DND-41 (cell line): Measurements from ENCODE around the gene CFAP77.

Experiments used
- ATAC-seq: fragments of 200-7000 bp; cut with Tn5 transposase; 3 replicates; pipeline ENCODE4 v1.9.1; 2021; ENCODE audit warnings: low read depth; ENCODE audit not compliant: insufficient read depth
- DNase-seq: peaks from one replicate; pipeline ENCODE4 v3.0.0-alpha.2; 2020
- H2AFZ ChIP-seq: 2 replicates; pipeline ENCODE4 v1.6.0; 2012; ENCODE audit warnings: low read depth, low read length
- H3K27ac ChIP-seq: 2 replicates; pipeline ENCODE4 v1.5.1; 2012; ENCODE audit warnings: low read length, inconsistent platforms
- H3K27me3 ChIP-seq: fragments of 200-600 bp; sonication (generic); 2 replicates; pipeline ENCODE4 v1.6.0; 2012; ENCODE audit warnings: low read length, mild to moderate bottlenecking, inconsistent platforms; ENCODE audit not compliant: insufficient read depth, poor library complexity
- H3K36me3 ChIP-seq: 2 replicates; pipeline ENCODE4 v1.5.1; 2012; ENCODE audit warnings: low read length, inconsistent platforms; ENCODE audit not compliant: insufficient read depth
- H3K4me1 ChIP-seq: 2 replicates; pipeline ENCODE4 v1.5.1; 2012; ENCODE audit warnings: mild to moderate bottlenecking, low read length; ENCODE audit not compliant: insufficient read depth
- H3K4me2 ChIP-seq: 2 replicates; pipeline ENCODE4 v1.6.0; 2012; ENCODE audit warnings: mild to moderate bottlenecking, moderate library complexity, low read length, inconsistent platforms; ENCODE audit not compliant: insufficient read depth
- H3K4me3 ChIP-seq, 2 experiments: fragments of 200-600 bp in 1 of 2; shearing (Covaris generic) in 1 of 2; 2 replicates each; pipeline ENCODE4 v1.5.1; 2012 to 2016; ENCODE audit warnings: inconsistent platforms in 2 of 2, low read length in 2 of 2, mild to moderate bottlenecking in 2 of 2, low read depth in 1 of 2, moderate library complexity in 1 of 2
- H3K79me2 ChIP-seq: 2 replicates; pipeline ENCODE4 v1.6.0; 2012; ENCODE audit warnings: low read length, inconsistent platforms; ENCODE audit not compliant: insufficient read depth
- H3K9ac ChIP-seq: 2 replicates; pipeline ENCODE4 v1.6.0; 2012; ENCODE audit warnings: low read depth, mild to moderate bottlenecking, inconsistent platforms, low read length, moderate library complexity
- H3K9me3 ChIP-seq: 2 replicates; pipeline ENCODE4 v1.5.1; 2012; ENCODE audit warnings: low read length, moderate library complexity, mild to moderate bottlenecking, inconsistent platforms; ENCODE audit not compliant: insufficient read depth, severe bottlenecking
- H4K20me1 ChIP-seq: 2 replicates; pipeline ENCODE4 v1.6.0; 2012; ENCODE audit warnings: low read length; ENCODE audit not compliant: insufficient read depth
- CTCF ChIP-seq: IDR thresholded peaks from 2 replicates; pipeline ENCODE4 v1.5.1; 2012; ENCODE audit warnings: borderline replicate concordance, low read length, moderate library complexity, mild to moderate bottlenecking; ENCODE audit not compliant: poor library complexity, severe bottlenecking; ENCODE audit errors: extremely low read depth
- EZH2 ChIP-seq: IDR thresholded peaks from 3 replicates; pipeline ENCODE4 v1.6.1; 2012; ENCODE audit warnings: borderline replicate concordance, low read depth, mild to moderate bottlenecking, moderate library complexity, low read length, inconsistent platforms; ENCODE audit not compliant: severe bottlenecking

Gene CFAP77

DNA sequence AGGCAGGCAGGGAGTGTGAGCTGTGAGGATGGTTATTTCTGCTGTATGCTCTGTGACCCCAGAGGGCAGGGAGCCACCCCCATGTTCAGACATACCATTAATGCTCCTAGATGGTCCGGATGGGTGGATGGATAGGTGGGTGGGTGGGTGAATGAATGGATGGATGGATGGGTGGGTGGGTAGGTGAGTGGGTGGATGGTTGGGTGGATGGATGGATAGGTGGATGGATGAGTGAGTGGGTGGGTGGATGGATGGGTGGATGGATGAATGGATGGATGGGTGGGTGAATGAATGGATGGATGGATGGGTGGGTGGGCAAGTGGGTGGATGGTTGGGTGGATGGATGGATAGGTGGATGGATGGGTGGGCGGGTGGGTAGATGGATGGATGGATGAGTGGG is 109.0 kb downstream of the CFAP77 start:
- Histone ChIP-seq H3K4me1 (no peaks in the 10 kb centered on the region), H3K9ac (no peak overlapping the region), H3K4me2 (no peak overlapping the region), H3K27ac (no peak overlapping the region), H2AFZ (no peak overlapping the region), H3K9me3 (no peaks in the 10 kb centered on the region), H3K79me2 (no peaks in the 10 kb centered on the region), H3K4me3 (no peak overlapping the region), H3K27me3 (no peaks in the 10 kb centered on the region), H3K36me3 (no peaks in the 10 kb centered on the region), H4K20me1 (no peaks in the 10 kb centered on the region)
- no peak for DNase-seq
- TF ChIP-seq CTCF (no peak), EZH2 (no peak)
- ATAC-seq, result no peak

DNA sequence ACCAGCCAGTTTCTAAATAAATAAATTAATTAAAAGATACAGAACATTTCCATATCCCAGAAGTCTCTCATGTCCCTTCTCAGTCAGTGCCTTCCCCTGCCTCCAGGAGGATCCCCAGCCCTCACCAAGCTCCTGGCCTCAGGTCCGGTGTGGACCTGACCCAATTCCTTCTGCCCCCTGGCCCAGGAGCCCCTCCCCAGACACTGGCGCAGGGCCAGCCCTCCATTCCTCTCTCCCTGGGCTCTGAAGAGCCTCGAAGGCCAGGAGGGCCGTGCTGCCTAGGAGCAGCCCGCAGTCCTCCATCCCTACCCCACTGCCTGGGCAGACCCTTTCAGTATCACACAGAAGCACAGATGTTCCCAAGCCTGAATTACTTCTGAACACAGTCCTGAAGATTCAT is 110.6 kb downstream of the CFAP77 start:
- H3K4me1 ChIP-seq, result no peaks in the 10 kb centered on the region
- H3K27me3 ChIP-seq, result no peaks in the 10 kb centered on the region
- no peak overlapping the region for H3K4me2 ChIP-seq
- no peaks in the 10 kb centered on the region for H3K36me3 ChIP-seq
- DNase-seq (no peak), ATAC-seq (no peak)
- no peak for TF ChIP-seq CTCF
- TF ChIP-seq EZH2, result no peak
- H3K27ac ChIP-seq, result no peak overlapping the region
- no peaks in the 10 kb centered on the region for H3K79me2 ChIP-seq
- H4K20me1 ChIP-seq, result no peaks in the 10 kb centered on the region
- H3K9me3 ChIP-seq, result no peaks in the 10 kb centered on the region
- H2AFZ ChIP-seq, result no peak overlapping the region
- no peak overlapping the region for H3K4me3 ChIP-seq
- H3K9ac ChIP-seq, result no peak overlapping the region

DNA sequence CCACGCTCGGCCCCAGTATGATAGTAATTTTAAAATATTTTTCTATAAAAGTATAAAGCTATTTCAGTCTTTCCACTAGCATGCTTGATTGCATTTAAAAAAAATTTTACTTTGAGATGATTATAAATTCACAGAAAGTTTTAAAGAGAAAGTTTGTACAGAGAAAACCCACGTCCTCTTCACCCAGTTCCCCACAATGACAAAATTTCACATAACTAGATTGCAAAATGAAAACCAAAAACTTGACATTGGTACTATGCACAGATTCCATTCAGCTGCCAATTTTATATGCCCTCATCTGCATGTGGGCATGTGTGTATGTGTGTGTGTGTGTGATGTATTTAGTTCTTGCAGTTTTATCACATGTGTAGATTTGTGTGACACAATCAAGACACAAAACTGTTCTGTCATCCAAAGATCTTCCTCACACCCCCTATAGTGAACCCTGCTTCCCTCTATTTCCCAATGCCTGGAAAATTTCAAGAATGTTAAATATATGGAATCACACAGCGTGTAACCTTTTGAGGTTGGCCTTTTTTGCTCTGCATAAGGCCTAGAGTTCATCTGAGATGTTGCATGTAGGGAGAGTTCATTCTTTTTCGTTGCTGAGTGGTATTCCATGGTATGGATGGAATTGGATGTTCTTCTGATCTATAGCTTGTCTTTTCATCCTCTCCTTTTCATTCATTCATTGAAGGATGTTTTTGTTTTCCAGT is 115.5 kb downstream of the CFAP77 start:
- no peak for DNase-seq
- Histone ChIP-seq H3K4me1 (no peaks in the 10 kb centered on the region), H3K27me3 (no peaks in the 10 kb centered on the region), H3K36me3 (no peaks in the 10 kb centered on the region), H3K4me2 (no peak overlapping the region), H3K27ac (no peak overlapping the region), H4K20me1 (no peaks in the 10 kb centered on the region), H3K9me3 (no peaks in the 10 kb centered on the region), H3K9ac (no peak overlapping the region), H3K4me3 (no peak overlapping the region), H2AFZ (no peak overlapping the region), H3K79me2 (no peaks in the 10 kb centered on the region)
- ATAC-seq, result no peak
- TF ChIP-seq CTCF (no peak), EZH2 (no peak)
